HepG2 (cell line): Measurements from ENCODE around the gene MIR17HG. TPM values are rescaled to one million over a fixed set of nuclear protein-coding genes. Genes with fewer than 3 reads are reported as not detected.

ENCODE experiments used
- ATAC-seq: fragments of 200-7000 bp; cut with Tn5 transposase; 3 replicates; pipeline ENCODE4 v1.9.1; 2020; ENCODE audit warnings: mild to moderate bottlenecking, moderate library complexity
- BruUV-seq: library from RNA; stranded (reverse); fragments of 400-500 nt; replicated peaks from 2 replicates; lab custom pipeline; 2021; lab: Mats Ljungman, UMichigan
- CTCF ChIA-PET: fragments of 300-600 bp; formaldehyde crosslinking; extraction: SDS; loops from one replicate; lab custom pipeline; 2021; ENCODE audit warnings: low total read pairs, inconsistent platforms, low intra/inter-chr PET ratio; lab: Yijun Ruan, JAX
- POLR2A ChIA-PET: fragments of 350-600 bp; sonication (Branson Sonifier 250); formaldehyde crosslinking; loops from one replicate; lab custom pipeline; 2020; ENCODE audit warnings: antibody characterized with exemption, inconsistent platforms; lab: Yijun Ruan, JAX
- DNase-seq: peaks from one replicate; pipeline ENCODE4 v3.0.0-alpha.2; 2015; ENCODE audit warnings: low spot score
- FAIRE-seq: peaks from 3 replicates; lab custom pipeline; 2011; peaks lifted over from hg19 to GRCh38; lab: Jason Lieb, UNC
- H2AFZ ChIP-seq: one replicate; pipeline ENCODE4 v1.6.1; 2011; ENCODE audit warnings: low read length, inconsistent platforms
- H3K27ac ChIP-seq: fragments of 300-600 bp; 3 replicates; pipeline ENCODE4 v1.8.0; 2011; ENCODE audit warnings: mixed run types, mild to moderate bottlenecking, mixed read lengths, low read length, inconsistent platforms; ENCODE audit not compliant: insufficient read depth; ENCODE audit errors: extremely low read length
- H3K27me3 ChIP-seq, 2 experiments: fragments of 200-600 bp in 1 of 2; 2 replicates in 1 of 2; 3 replicates in 1 of 2; pipeline versions ENCODE4 v1.6.0 to v1.8.0; 2011; ENCODE audit warnings: low read length in 2 of 2, mild to moderate bottlenecking in 2 of 2, moderate library complexity in 2 of 2, inconsistent platforms in 1 of 2; ENCODE audit not compliant: insufficient read depth in 2 of 2, control insufficient read depth in 1 of 2
- H3K36me3 ChIP-seq, 2 experiments: fragments of 200-600 bp in 1 of 2; replicated peaks in 1 of 2; 2 replicates in 1 of 2; 3 replicates in 1 of 2; pipeline versions ENCODE4 v1.5.1 to v1.8.0; 2011; ENCODE audit warnings: low read length in 2 of 2, inconsistent platforms in 1 of 2; ENCODE audit not compliant: insufficient read depth in 2 of 2, control insufficient read depth in 1 of 2
- H3K4me1 ChIP-seq: 2 replicates; pipeline ENCODE4 v1.5.1; 2012; ENCODE audit warnings: low read length, inconsistent platforms; ENCODE audit not compliant: insufficient read depth
- H3K4me2 ChIP-seq: 2 replicates; pipeline ENCODE4 v1.6.0; 2011; ENCODE audit warnings: low read depth, low read length, inconsistent platforms
- H3K4me3 ChIP-seq, 3 experiments: fragments of 200-600 bp in 1 of 3; sonication (generic), shearing (Covaris generic) in 1 of 3; replicated peaks in 1 of 3; 2 replicates each; pipeline ENCODE4 v1.5.1; 2011 to 2016; ENCODE audit warnings: low read length in 3 of 3, inconsistent platforms in 2 of 3, low read depth in 2 of 3, mild to moderate bottlenecking in 2 of 3, control low read depth in 1 of 3, mixed read lengths in 1 of 3; ENCODE audit not compliant: insufficient read depth in 1 of 3
- H3K79me2 ChIP-seq: one replicate; pipeline ENCODE4 v1.6.1; 2011; ENCODE audit warnings: low read length, inconsistent platforms; ENCODE audit not compliant: insufficient read depth
- H3K9ac ChIP-seq: 2 replicates; pipeline ENCODE4 v1.6.0; 2011; ENCODE audit warnings: mild to moderate bottlenecking, low read depth, low read length, inconsistent platforms; ENCODE audit not compliant: insufficient read depth
- H3K9me3 ChIP-seq: 2 replicates; pipeline ENCODE4 v1.5.1; 2012; ENCODE audit warnings: mild to moderate bottlenecking, low read length
- H4K20me1 ChIP-seq: 2 replicates; pipeline ENCODE4 v1.6.0; 2011; ENCODE audit warnings: inconsistent platforms, mild to moderate bottlenecking, low read length, moderate library complexity; ENCODE audit not compliant: insufficient read depth
- ATF2 ChIP-seq: sonication (generic); formaldehyde crosslinking; IDR thresholded peaks from 2 replicates; pipeline ENCODE4 v1.4.0; 2020; ENCODE audit warnings: missing genetic modification reagents
- DMTF1 ChIP-seq: sonication (generic); formaldehyde crosslinking; IDR thresholded peaks from 2 replicates; pipeline ENCODE4 v1.4.0; 2020; ENCODE audit warnings: mild to moderate bottlenecking, missing genetic modification reagents
- ISX ChIP-seq: sonication (generic); formaldehyde crosslinking; conservative IDR thresholded peaks from 2 replicates; pipeline ENCODE4 v1.5.0; 2020; ENCODE audit warnings: missing genetic modification reagents
- RBM22 ChIP-seq: fragments of 200-400 bp; formaldehyde crosslinking; optimal IDR thresholded peaks from 2 replicates; pipeline ENCODE3; 2017; ENCODE audit warnings: mild to moderate bottlenecking, low read length, moderate library complexity
- STAT6 ChIP-seq: sonication (generic); formaldehyde crosslinking; IDR thresholded peaks from 2 replicates; pipeline ENCODE4 v1.4.0; 2020; ENCODE audit warnings: missing genetic modification reagents, mild to moderate bottlenecking, borderline replicate concordance
- ZMYM2 ChIP-seq: sonication (generic); formaldehyde crosslinking; IDR thresholded peaks from 2 replicates; pipeline ENCODE4 v1.8.0; 2022; ENCODE audit warnings: mild to moderate bottlenecking, missing genetic modification reagents
- ZNF331 ChIP-seq: sonication (generic); formaldehyde crosslinking; IDR thresholded peaks from 2 replicates; pipeline ENCODE4 v1.4.0; 2020; ENCODE audit warnings: missing genetic modification reagents
- WGBS: methylation state at CpG from one replicate; pipeline ENCODE4 v1.1.6; 2017; ENCODE audit warnings: low lambda C conversion rate; 5-methylcytosine and 5-hydroxymethylcytosine counted together
- in situ Hi-C: cut with HindIII; loops from 2 replicates; pipeline ENCODE4 v1.10.0; 2017; ENCODE audit warnings: low pct_unique_long_range_greater_than_20kb; ENCODE audit not compliant: extremely low pct_ligation_motif_present
- intact Hi-C: fragments of 100-400 bp; cut with micrococcal nuclease; formaldehyde crosslinking; loops from one replicate; pipeline ENCODE4 v1.10.0; 2022; ENCODE audit not compliant: unreplicated experiment
- polyA plus RNA-seq, 8 experiments: library from polyadenylated mRNA; depleted of rRNA in 3 of 8; stranded (reverse) in 7 of 8; unstranded in 1 of 8; fragments of >200 nt; fragmentation: Illumina TruSeq in 4 of 8; extraction: Trizol in 4 of 8; gene quantifications; 2 replicates each; pipeline versions ENCODE4 v1.2.1 to v1.2.3, GENCODE V29; 2011 to 2016; ENCODE audit warnings: low read depth in 4 of 8, missing spikeins in 1 of 8, mixed read lengths in 1 of 8; ENCODE audit not compliant: insufficient read depth in 1 of 8
- total RNA-seq, 5 experiments: library from RNA; depleted of rRNA; stranded (reverse); fragments of >200 nt; fragmentation: Illumina TruSeq; extraction: Trizol; gene quantifications; 2 replicates each; pipeline ENCODE4 v1.2.3, GENCODE V29; 2016; ENCODE audit warnings: low read depth in 1 of 5

Gene MIR17HG
- total and polyA plus RNA-seq, 2 of the 13 experiments (the other 11 are each of a cell fraction or from before 2014, with no cell fraction given) = 2.5 to 12.3 TPM

- POLR2A ChIA-PET = no interaction called here
- peaks cover 46% of the 10 kb centered on the region for H3K79me2 ChIP-seq
Observed at GRCh38 chr13:91351123-91351522, 3.6 kb downstream of the MIR17HG start.

More at GRCh38 chr13:91351123-91351522, 3.6 kb downstream of the MIR17HG start:
- H3K27me3 ChIP-seq = peaks cover 0 to 11% of the 10 kb centered on the region in 2 experiments; a peak in 3 of 5 replicates
- peak overlapping the region; percentile 79 for H3K4me2 ChIP-seq
- no peaks in the 10 kb centered on the region for H3K9me3 ChIP-seq
- no peak overlapping the region for H2AFZ ChIP-seq
- peak overlapping the region; percentile 77 to 88 (median 78); a peak in 3 of 6 replicates for H3K4me3 ChIP-seq
- H4K20me1 ChIP-seq = peaks cover 66% of the 10 kb centered on the region
- no TSS peak for BruUV-seq
- TF ChIP-seq STAT6 (CRISPR knock-in tag) (no peak), ZMYM2 (CRISPR knock-in tag) (no peak), ISX (CRISPR knock-in tag) (no peak), ATF2 (CRISPR knock-in tag) (no peak), RBM22 (peak; percentile 76), DMTF1 (CRISPR knock-in tag) (no peak), ZNF331 (CRISPR knock-in tag) (no peak)
- no peak for ATAC-seq
- peaks cover 72% of the 10 kb centered on the region for H3K4me1 ChIP-seq
- peak overlapping the region; percentile 72; the same call in 1 of the 2 replicates for H3K9ac ChIP-seq
- no peak for DNase-seq
- CTCF ChIA-PET = no interaction called here
- FAIRE-seq = no peak
- WGBS = 81% methylated on average over 5 of the region's 5 CpGs
- H3K36me3 ChIP-seq = peaks cover 9 to 66% of the 10 kb centered on the region in 2 experiments; a peak in 4 of 5 replicates
- no peak overlapping the region for H3K27ac ChIP-seq
- in situ Hi-C loops (no loop called here), intact Hi-C loops (no loop called here)
